Type B pancreatic cell (in vitro differentiated cells): Measurements from ENCODE around the gene DNAH11. TPM values are rescaled to one million over a fixed set of nuclear protein-coding genes. Genes with fewer than 3 reads are reported as not detected.

Source experiments
- DNase-seq: peaks from one replicate; pipeline ENCODE4 v3.0.0; 2021; ENCODE audit warnings: mixed read lengths; ENCODE audit not compliant: unreplicated experiment; ENCODE audit errors: extremely low spot score
- H3K27ac Mint-ChIP-seq: 2 replicates; pipeline ENCODE4 v1.8.0; 2021; ENCODE audit warnings: mild to moderate bottlenecking, mixed read lengths
- H3K27me3 Mint-ChIP-seq: 2 replicates; pipeline ENCODE4 v1.8.0; 2021; ENCODE audit warnings: mixed read lengths
- H3K36me3 Mint-ChIP-seq: 2 replicates; pipeline ENCODE4 v1.8.0; 2021; ENCODE audit warnings: mixed read lengths
- H3K4me1 Mint-ChIP-seq: one replicate; pipeline ENCODE4 v1.8.0; 2021; ENCODE audit warnings: mixed read lengths; ENCODE audit not compliant: unreplicated experiment
- H3K4me3 Mint-ChIP-seq: 2 replicates; pipeline ENCODE4 v1.8.0; 2021; ENCODE audit warnings: mild to moderate bottlenecking, mixed read lengths
- H3K9me3 Mint-ChIP-seq: 2 replicates; pipeline ENCODE4 v1.8.0; 2021; ENCODE audit warnings: mixed read lengths
- CTCF ChIP-seq: fragments of 200-600 bp; sonication (generic); conservative IDR thresholded peaks from 2 replicates; pipeline ENCODE4 v1.5.0; 2021; ENCODE audit warnings: antibody characterized with exemption, mild to moderate bottlenecking
- total RNA-seq: library from RNA; stranded (reverse); gene quantifications from 2 replicates; pipeline ENCODE4 v1.2.1, GENCODE V29; 2021; ENCODE audit warnings: low replicate concordance

DNAH11 gene
- total RNA-seq, 1 donor from 2014 or later: 3.2 TPM

- Mint-ChIP-seq H3K27ac (no peak overlapping the region), H3K4me1 (peaks cover 33% of the 10 kb centered on the region), H3K4me3 (peak overlapping the region; percentile 21), H3K9me3 (no peaks in the 10 kb centered on the region), H3K27me3 (peaks cover 15% of the 10 kb centered on the region), H3K36me3 (peaks cover 23% of the 10 kb centered on the region)
- DNase-seq: no peak
- no peak for TF ChIP-seq CTCF
Measured at GRCh38 chr7:21941611-21942141, 398.8 kb downstream of the DNAH11 start.

DNA sequence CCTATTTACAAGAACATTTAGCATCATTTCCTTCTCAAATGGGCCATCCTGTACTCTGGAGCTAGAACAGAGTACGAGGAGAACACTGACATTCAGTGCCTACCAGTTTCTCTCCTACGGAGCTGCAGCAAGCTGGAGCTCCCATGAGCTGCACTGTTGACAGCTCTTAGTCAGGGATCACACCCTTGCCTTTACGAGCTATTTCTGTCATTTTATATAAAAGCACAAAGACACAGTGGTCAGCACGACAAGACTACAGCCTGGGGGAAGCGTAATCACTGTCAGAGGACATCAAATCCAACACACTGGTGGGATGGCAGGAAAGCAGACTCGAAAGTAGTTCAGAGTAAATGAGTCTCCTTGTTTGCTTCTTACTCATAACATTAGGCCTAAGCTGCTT is 400.1 kb downstream of the DNAH11 start:
- peak overlapping the region; percentile 67 for H3K4me3 Mint-ChIP-seq
- no peak for DNase-seq
- no peaks in the 10 kb centered on the region for H3K9me3 Mint-ChIP-seq
- H3K27me3 Mint-ChIP-seq: peaks cover 26% of the 10 kb centered on the region
- H3K27ac Mint-ChIP-seq: no peak overlapping the region
- peaks cover 15% of the 10 kb centered on the region for H3K36me3 Mint-ChIP-seq
- peaks cover 33% of the 10 kb centered on the region for H3K4me1 Mint-ChIP-seq
- TF ChIP-seq CTCF: no peak

GRCh38 chr7:21943436-21943835 is 400.6 kb downstream of the DNAH11 start:
- Mint-ChIP-seq H3K27ac (no peak overlapping the region), H3K36me3 (peaks cover 11% of the 10 kb centered on the region), H3K27me3 (peaks cover 26% of the 10 kb centered on the region), H3K4me1 (peaks cover 33% of the 10 kb centered on the region), H3K4me3 (peak overlapping the region; percentile 67), H3K9me3 (no peaks in the 10 kb centered on the region)
- DNase-seq: no peak
- no peak for TF ChIP-seq CTCF

DNA sequence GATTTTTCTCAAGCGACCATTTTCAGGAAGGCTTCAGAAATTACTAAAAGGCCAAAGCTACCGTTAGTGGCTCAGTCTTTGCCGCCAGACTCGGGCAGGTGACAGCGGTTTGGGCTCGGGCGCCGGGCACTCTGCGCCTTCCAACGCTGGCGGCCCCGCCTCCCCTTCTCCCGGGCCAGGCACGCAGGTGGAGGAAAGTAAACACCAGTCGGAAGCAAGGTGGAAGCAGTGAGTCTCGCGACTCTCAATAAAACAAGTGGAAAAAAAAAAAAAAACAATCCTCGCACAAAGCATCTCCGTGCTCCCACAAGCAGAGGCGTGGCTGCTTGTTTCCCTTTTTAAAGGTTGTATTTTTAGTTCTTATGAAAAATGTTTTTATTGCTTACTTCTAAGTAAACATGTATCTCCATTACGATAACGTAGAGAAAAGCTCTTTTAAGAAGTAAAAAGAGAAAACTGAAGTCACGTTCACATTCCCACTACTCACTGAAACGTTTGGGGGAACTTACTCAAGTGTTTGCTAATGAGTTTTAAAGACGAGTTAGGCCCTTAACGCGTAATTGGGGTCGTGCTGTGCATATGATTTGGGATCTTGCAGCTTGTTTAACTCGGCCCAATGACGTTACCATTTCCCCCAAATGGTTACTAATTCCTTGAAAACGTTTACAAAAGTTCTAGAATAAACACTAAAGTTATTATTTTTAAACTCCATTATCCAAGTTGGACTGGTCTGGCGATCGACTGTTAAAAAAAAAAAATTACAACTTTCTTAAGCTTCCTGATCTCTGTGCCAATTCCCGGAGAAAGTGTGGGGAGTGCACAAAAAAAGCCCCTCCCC is 402.0 kb downstream of the DNAH11 start:
- peak overlapping the region; percentile 77 for H3K27ac Mint-ChIP-seq
- H3K36me3 Mint-ChIP-seq: peaks cover 2% of the 10 kb centered on the region
- peak overlapping the region; percentile 93 for H3K4me3 Mint-ChIP-seq
- H3K27me3 Mint-ChIP-seq: peaks cover 40% of the 10 kb centered on the region
- H3K9me3 Mint-ChIP-seq: no peaks in the 10 kb centered on the region
- peaks cover 42% of the 10 kb centered on the region for H3K4me1 Mint-ChIP-seq
- no peak for DNase-seq
- no peak for TF ChIP-seq CTCF

- no peaks in the 10 kb centered on the region for H3K9me3 Mint-ChIP-seq
- H3K27me3 Mint-ChIP-seq: peaks cover 44% of the 10 kb centered on the region
- DNase-seq: peak; percentile 80
- peak within 1 kb of the TSS; percentile 93 for H3K4me3 Mint-ChIP-seq
- peak within 1 kb of the TSS; percentile 77 for H3K27ac Mint-ChIP-seq
- H3K4me1 Mint-ChIP-seq: peaks cover 42% of the 10 kb centered on the region
- TF ChIP-seq CTCF: peak; percentile 24
- no peaks in the 10 kb centered on the region for H3K36me3 Mint-ChIP-seq
Measured at GRCh38 chr7:21945454-21946221, 402.8 kb downstream of the DNAH11 start, which contains the start of gene CDCA7L. TSS of gene CDCA7L (minus strand) at chr7:21945899. CDS start at chr7:21945804, 95 bp downstream.
